SJCRH30 (cell line): Measurements from ENCODE around the gene TRAP1. TPM values are rescaled to one million over a fixed set of nuclear protein-coding genes. Genes with fewer than 3 reads are reported as not detected.

Experiments used
- DNase-seq, 2 experiments: peaks; one replicate each; pipeline ENCODE4 v3.0.0-alpha.2; 2015 to 2020
- H3K27ac ChIP-seq: fragments of 250-450 bp; sonication (Bioruptor Pico); 2 replicates; pipeline ENCODE4 v1.5.1; 2020; ENCODE audit warnings: mild to moderate bottlenecking, moderate library complexity
- H3K27me3 ChIP-seq: fragments of 250-450 bp; sonication (Bioruptor Pico); 2 replicates; pipeline ENCODE4 v1.5.1; 2020; ENCODE audit warnings: mild to moderate bottlenecking, moderate library complexity
- H3K36me3 ChIP-seq: fragments of 250-450 bp; sonication (Bioruptor Pico); 2 replicates; pipeline ENCODE4 v1.5.1; 2020; ENCODE audit warnings: mild to moderate bottlenecking, moderate library complexity
- H3K4me1 ChIP-seq: fragments of 250-450 bp; sonication (Bioruptor Pico); 2 replicates; pipeline ENCODE4 v1.5.1; 2020; ENCODE audit warnings: mild to moderate bottlenecking, moderate library complexity
- H3K4me3 ChIP-seq: fragments of 250-450 bp; sonication (Bioruptor Pico); 2 replicates; pipeline ENCODE4 v1.5.1; 2020; ENCODE audit warnings: mild to moderate bottlenecking, moderate library complexity
- H3K9me3 ChIP-seq: fragments of 250-450 bp; sonication (Bioruptor Pico); replicated peaks from 2 replicates; pipeline ENCODE4 v1.5.1; 2020; ENCODE audit warnings: mild to moderate bottlenecking, moderate library complexity
- total RNA-seq: library from RNA; depleted of rRNA; stranded (reverse); fragments of >200 nt; shearing (Covaris generic); gene quantifications from 2 replicates; pipeline ENCODE4 v1.2.3, GENCODE V29; 2014; rRNA removed

TRAP1 gene
- total RNA-seq = 71.0 and 72.5 TPM in 2 replicates

DNA sequence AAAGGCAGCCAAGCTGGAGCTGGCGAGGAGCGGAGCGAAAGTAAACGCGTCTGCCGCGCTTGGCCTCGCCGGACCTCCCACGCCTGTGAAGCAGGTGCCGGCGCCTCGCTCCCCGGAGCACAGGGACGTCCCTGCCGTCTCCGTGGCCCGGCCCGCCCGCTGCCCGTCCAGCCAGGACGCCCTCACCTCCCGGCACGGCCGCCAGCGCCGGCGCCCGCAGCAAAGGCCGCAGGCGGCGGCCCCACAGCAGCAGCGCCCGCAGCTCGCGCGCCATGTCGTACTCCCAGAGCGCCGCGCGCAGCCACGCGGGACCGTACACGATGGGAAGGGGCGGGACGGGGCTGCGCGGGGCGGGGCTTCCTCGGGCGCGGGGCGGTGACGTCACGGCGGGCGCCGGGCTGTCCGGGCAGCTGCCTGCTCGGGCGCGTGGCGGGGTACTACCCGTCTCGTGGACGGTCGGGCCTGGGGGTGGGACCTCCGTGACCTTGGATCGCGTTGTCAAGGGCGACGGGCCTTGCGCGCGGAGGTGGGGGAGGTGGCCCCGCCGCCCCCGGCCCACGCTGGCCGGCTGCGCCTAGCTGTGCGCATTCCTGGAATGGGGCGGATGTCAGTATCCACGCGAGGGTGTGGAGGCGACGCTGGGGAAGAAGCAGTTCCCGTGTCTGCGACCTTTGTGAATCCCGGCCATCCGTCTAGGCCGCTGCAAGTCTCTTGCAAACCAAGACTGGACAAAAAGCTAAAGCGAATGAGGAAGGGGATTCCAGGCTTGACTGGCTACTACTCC lies at the start of gene TRAP1:
TRAP1 (minus strand) TSS at position 290 of the 784 bp plus-strand sequence; CDS start at position 274, 16 bp downstream.
- peak within 1 kb of the TSS; percentile 74 for H3K4me3 ChIP-seq
- H3K36me3 ChIP-seq = no peaks in the 10 kb centered on the region
- no peaks in the 10 kb centered on the region for H3K27me3 ChIP-seq
- peak; percentile 85 to 87 for DNase-seq
- H3K9me3 ChIP-seq = no peaks in the 10 kb centered on the region
- peak within 1 kb of the TSS; percentile 87 for H3K27ac ChIP-seq
- H3K4me1 ChIP-seq = no peaks in the 10 kb centered on the region

DNA sequence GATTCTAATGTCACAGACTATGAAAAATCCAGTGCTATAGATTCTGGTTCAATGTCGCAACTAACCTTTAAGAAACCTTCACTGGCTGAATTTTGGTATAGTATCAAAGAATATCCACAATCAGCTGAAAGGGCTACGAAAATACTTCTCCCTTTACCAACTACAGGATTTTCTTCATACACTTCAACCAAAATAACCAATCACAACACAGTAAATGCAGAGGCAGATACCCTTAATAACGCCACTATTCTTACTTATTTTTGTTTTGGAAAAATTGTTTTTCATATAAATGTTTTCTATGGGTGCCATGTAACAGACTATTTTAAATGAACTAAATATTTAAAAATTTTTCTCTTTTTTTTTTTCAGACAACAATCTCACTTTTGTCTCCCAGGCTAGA lies 48.9 kb upstream of the TRAP1 start:
- Histone ChIP-seq H3K27ac (no peak overlapping the region), H3K4me3 (no peak overlapping the region), H3K36me3 (peaks cover 46% of the 10 kb centered on the region), H3K27me3 (no peaks in the 10 kb centered on the region), H3K4me1 (no peaks in the 10 kb centered on the region), H3K9me3 (no peaks in the 10 kb centered on the region)
- no peak for DNase-seq

DNA sequence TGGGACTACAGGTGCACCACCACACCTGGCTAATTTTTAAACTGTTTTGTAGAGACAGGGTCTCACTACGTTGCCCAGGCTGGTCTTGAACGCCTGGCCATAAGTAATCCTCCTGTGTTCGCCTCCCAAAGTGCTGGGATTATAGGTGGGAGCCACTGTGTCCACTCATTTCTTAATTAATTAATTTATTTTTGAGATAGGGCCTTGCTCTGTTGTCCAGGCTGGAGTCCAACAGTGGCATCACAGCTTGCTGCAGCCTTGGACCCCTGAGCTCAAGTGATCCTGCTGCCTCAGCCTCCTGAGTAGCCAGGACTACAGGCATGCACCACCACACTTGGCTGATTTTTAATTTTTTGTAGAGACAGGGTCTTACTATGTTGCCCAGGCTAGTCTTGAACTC lies 47.1 kb upstream of the TRAP1 start:
- peaks cover 44% of the 10 kb centered on the region for H3K36me3 ChIP-seq

DNA sequence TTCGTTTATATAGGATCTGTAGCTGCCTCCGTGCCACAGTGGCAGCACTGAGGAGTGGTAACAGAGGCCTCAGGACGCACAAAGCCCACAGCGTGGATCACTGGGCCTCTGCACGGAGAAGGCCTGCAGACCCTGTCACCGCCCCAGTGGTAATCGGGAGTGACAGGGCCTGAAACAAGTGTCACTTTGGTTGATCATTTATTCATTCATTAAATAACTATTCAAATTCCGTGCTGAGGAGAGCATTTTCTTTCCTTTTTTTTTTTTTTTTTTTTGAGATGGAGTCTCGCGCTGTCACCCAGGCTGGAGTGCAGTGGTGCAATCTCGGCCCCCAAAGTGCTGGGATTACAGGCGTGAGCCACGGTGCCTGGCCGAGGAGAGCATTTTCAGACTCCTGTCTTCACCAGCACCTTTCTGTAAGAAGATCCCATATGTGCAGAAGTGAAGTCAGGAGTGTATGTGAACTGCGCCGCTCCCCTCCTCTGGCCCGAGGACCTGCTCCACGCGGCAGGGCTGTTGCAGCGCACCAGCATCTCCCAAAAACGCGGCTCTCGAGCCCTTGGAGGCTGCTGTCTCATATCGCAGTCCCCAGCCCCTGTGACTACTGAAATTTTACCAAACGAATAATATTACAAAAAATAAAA lies 44.9 kb upstream of the TRAP1 start:
- H3K36me3 ChIP-seq = peaks cover 36% of the 10 kb centered on the region

More for the DNA sequence above, 47.1 kb upstream of the TRAP1 start:
- Histone ChIP-seq H3K4me1 (no peaks in the 10 kb centered on the region), H3K27me3 (no peaks in the 10 kb centered on the region), H3K4me3 (no peak overlapping the region), H3K27ac (no peak overlapping the region), H3K9me3 (no peaks in the 10 kb centered on the region)
- DNase-seq = no peak

DNA sequence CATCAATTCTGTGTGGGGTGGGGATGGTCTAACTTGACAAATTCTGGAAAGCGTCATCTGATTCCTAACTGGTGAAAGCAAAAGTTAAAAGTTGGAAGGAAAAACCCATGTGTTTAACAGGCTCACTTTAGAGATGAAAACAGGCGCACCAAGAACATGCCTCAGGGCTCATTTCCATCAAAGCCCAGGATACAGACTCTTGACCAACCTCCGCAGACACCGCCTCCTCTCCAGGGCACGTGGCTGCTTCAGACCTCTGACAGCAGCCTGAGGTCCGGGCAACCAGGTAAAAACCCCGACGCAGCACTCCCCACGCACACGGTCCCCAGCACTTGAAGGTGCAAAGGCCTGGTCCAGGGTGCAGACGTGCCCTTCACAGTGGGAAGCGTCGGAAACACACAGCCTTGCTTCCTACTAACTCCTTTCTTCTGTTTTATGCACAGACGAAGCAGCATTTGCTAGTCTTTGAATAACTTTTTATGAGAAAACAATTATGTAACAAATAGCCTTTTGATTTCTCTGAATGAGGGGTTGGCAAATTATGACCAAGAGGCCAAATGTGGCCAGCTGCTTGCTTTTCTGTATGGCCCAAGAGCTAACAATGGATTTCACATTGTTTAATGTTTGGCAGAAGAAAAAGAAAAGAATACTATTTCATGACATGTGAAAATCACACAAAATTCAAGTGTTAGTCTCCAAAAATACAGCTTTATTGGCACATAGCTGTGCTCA lies 44.2 kb upstream of the TRAP1 start:
- Histone ChIP-seq H3K27me3 (no peaks in the 10 kb centered on the region), H3K36me3 (peaks cover 39% of the 10 kb centered on the region), H3K4me1 (no peaks in the 10 kb centered on the region), H3K4me3 (no peak overlapping the region), H3K9me3 (no peaks in the 10 kb centered on the region), H3K27ac (no peak overlapping the region)
- DNase-seq = no peak

More for the DNA sequence above, 44.9 kb upstream of the TRAP1 start:
- Histone ChIP-seq H3K27ac (no peak overlapping the region), H3K9me3 (no peaks in the 10 kb centered on the region), H3K4me1 (no peaks in the 10 kb centered on the region), H3K4me3 (no peak overlapping the region), H3K27me3 (no peaks in the 10 kb centered on the region)
- DNase-seq = no peak

DNA sequence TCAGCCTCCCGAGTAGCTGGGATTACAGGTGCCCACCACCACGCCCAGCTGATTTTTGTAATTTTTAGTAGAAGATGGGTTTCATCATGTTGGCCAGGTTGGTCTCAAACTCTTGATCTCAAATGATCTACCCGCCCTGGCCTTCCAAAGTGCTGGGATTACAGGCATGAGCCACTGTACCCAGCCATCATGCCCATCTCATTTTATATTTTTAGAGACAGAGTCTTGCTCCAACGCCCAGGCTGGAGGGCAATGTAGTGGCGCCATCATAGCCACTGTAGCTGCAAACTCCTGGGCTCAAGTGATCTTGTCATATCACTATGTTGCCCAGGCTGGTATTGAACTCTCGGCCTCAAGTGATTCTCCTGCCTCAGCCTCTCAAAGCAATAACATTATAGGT lies 43.2 kb upstream of the TRAP1 start:
- Histone ChIP-seq H3K4me3 (no peak overlapping the region), H3K27ac (no peak overlapping the region), H3K36me3 (peaks cover 33% of the 10 kb centered on the region), H3K4me1 (no peaks in the 10 kb centered on the region), H3K27me3 (no peaks in the 10 kb centered on the region), H3K9me3 (no peaks in the 10 kb centered on the region)
- no peak for DNase-seq

DNA sequence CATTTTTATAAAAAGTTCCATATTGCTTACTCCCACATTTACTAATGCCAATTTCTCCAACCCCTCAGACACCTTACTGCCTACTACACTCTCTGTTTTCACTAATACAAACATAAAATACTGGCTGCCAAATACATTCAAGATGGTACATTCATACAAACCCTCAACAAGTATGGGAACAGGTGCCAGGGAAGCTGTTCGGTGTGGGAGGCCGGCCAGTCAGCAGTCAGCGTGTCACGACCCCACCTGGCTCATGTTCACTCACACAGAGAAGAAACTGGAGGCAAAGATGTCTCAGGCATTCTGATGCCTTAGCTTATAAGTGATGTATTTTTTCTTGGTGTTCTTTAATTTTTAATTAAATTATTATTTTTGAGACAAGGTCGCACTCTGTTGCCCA lies 42.4 kb upstream of the TRAP1 start:
- no peak for DNase-seq
- Histone ChIP-seq H3K4me1 (no peaks in the 10 kb centered on the region), H3K27me3 (no peaks in the 10 kb centered on the region), H3K36me3 (peaks cover 30% of the 10 kb centered on the region), H3K4me3 (no peak overlapping the region), H3K27ac (no peak overlapping the region), H3K9me3 (no peaks in the 10 kb centered on the region)

DNA sequence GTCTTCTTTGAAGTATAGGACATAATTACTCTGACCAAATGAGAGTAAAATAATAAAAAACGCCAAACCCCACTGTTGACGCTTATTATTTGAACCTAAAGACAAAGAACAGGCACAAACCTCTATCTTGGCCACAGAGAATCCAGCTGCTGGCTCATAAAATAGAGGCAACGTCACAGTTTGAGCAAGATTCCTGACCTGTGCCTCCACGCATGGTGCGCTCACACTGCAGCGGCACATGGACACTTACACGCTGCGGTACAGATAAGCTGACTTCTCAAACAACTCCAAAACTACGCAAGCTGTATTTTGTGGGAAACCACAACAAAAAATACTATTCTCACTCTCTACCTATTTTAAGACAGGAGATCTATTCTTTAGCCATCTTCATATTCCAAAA lies 38.8 kb upstream of the TRAP1 start:
- Histone ChIP-seq H3K4me1 (no peaks in the 10 kb centered on the region), H3K27me3 (no peaks in the 10 kb centered on the region), H3K9me3 (no peaks in the 10 kb centered on the region), H3K27ac (no peak overlapping the region), H3K36me3 (peaks cover 32% of the 10 kb centered on the region), H3K4me3 (no peak overlapping the region)
- DNase-seq = no peak

DNA sequence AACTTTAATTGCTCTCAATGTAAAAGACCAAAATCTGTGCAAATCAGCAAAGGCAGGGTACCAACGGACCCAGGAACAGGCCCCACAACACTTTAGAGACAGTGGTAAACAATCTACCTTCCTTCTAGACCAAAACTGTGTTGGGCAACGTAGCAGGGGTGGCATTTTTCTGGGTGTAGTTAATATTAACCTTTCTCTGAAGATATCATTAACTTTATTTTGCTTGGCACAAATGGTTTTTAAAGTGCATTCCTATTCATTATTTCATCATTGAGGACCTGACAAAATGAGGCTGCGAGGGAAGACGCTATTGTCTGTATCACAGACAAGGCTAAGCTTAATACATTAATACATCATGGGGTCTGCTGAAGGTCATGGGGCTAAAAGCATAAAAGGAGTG lies 37.9 kb upstream of the TRAP1 start:
- no peak for DNase-seq
- Histone ChIP-seq H3K4me3 (no peak overlapping the region), H3K27ac (no peak overlapping the region), H3K9me3 (no peaks in the 10 kb centered on the region), H3K27me3 (no peaks in the 10 kb centered on the region), H3K4me1 (no peaks in the 10 kb centered on the region), H3K36me3 (peaks cover 33% of the 10 kb centered on the region)

DNA sequence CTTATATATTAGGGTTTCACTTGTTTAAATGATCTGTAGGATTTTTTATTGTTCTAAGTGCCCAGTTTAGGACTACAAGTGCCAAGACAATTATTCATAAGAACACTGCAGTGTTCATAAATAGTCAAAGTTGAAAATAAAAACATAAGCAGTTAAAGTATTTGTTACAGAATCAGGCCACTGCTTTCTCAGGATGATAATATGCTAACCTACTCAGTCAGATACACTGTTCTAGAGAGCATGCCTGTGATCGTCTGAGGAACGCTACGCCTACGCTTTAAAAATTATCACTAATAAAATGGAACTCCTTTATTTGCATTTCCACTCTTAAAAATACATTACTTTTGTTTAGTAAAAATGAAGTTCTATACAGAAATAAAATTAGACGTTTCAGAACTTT lies 37.4 kb upstream of the TRAP1 start:
- no peak for DNase-seq
- Histone ChIP-seq H3K9me3 (no peaks in the 10 kb centered on the region), H3K36me3 (peaks cover 36% of the 10 kb centered on the region), H3K27ac (no peak overlapping the region), H3K27me3 (no peaks in the 10 kb centered on the region), H3K4me1 (no peaks in the 10 kb centered on the region), H3K4me3 (no peak overlapping the region)

DNA sequence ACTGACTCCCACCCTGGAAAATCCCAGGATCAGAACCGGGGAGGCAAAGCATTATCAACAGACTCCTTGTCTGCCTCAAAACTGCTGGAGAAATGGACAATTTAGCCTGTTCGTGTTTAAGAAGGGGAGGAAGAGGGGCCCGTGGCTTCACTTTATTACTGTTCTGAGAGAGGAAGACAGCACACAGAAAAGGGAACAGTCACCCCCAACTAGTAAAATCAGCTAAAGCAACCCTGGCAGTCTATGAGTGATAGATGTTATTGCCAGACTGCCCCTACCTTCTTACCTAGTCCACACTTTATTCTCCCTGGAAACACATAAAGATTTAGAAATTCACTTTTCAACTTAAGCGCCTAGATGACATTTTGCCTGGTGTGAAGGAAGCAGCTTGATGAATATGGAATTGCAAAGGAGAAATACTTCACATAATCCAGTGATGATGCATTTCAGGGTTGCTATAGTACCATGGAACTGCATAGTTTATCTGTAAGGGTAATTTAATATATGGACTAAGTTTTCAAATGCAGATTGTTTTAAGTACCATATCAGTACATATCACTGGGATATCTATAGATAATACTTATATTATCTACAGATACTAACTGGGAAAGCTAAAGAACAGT lies 36.9 kb upstream of the TRAP1 start:
- Histone ChIP-seq H3K27me3 (no peaks in the 10 kb centered on the region), H3K27ac (no peak overlapping the region), H3K4me3 (no peak overlapping the region), H3K9me3 (no peaks in the 10 kb centered on the region), H3K4me1 (no peaks in the 10 kb centered on the region), H3K36me3 (peaks cover 38% of the 10 kb centered on the region)
- no peak for DNase-seq

DNA sequence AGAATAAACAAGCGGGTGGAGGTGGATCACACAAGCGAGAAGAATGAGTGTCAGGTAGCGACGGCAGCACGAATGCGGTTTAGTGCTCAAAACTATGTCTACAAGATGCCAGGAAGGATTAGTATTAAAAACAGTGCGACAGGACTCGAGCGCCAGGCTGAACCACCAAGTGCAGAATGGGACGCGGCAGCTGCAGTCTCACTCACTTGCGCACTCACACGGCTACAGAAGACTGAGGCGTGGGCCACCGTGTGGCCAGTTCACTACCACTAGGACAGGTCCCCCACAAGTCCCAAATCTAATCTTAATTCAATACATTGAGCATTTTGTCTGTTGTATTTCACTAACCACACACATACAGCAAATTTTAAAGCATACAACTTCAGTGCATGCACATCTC lies 35.7 kb upstream of the TRAP1 start:
- DNase-seq = no peak
- no peak overlapping the region for H3K4me3 ChIP-seq
- no peaks in the 10 kb centered on the region for H3K27me3 ChIP-seq
- peaks cover 32% of the 10 kb centered on the region for H3K36me3 ChIP-seq
- H3K9me3 ChIP-seq = no peaks in the 10 kb centered on the region
- H3K4me1 ChIP-seq = no peaks in the 10 kb centered on the region
- H3K27ac ChIP-seq = no peak overlapping the region

DNA sequence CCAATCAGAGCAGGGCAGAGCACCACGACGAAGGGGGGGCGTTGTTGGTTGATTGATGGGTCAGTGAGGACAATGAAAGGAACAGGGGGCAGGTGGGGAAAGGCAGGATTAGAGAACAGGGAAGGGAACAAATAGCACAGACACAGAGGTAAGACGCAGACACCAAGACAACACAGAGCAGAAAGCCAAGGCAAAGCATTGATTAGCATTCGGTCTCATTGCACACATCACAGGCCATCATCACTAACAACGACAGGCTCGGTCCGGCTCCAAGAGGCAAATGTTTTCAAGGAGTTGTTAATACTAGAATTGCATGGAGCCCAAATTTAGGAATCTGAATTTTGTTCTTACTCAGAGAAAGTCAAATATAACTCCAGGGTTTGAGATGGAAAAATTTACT lies 34.6 kb upstream of the TRAP1 start:
- Histone ChIP-seq H3K4me1 (no peaks in the 10 kb centered on the region), H3K4me3 (no peak overlapping the region), H3K9me3 (no peaks in the 10 kb centered on the region), H3K36me3 (peaks cover 25% of the 10 kb centered on the region), H3K27ac (no peak overlapping the region), H3K27me3 (no peaks in the 10 kb centered on the region)
- no peak for DNase-seq

DNA sequence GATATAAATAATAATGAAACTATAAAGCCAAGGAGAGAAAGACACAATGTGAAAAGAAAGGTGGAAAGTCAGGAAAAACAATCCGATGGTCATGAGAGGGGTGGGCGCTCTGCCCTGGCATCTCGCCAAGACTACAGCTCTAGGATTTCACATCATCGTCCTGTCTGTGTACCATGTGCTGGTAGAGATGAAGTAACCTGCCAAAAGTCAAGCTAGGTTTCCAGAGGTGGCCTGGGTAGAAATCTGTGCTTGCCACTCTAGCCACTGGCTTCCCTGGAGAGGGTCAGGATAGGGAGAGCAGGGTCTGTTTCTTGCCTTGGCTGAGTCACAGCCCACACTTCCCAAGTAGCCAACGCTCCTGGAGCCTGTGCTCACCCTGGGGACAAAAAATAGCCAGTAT lies 31.0 kb upstream of the TRAP1 start:
- Histone ChIP-seq H3K36me3 (peaks cover 41% of the 10 kb centered on the region), H3K27ac (no peak overlapping the region)
- DNase-seq = no peak

More for the DNA sequence above, 31.0 kb upstream of the TRAP1 start:
- H3K4me1 ChIP-seq = no peaks in the 10 kb centered on the region
- H3K27me3 ChIP-seq = no peaks in the 10 kb centered on the region
- H3K9me3 ChIP-seq = no peaks in the 10 kb centered on the region
- H3K4me3 ChIP-seq = no peak overlapping the region
